Kidney epithelial cell (primary cell): ENCODE measurements around the gene RTN4. TPM values are rescaled to one million over a fixed set of nuclear protein-coding genes. Genes with fewer than 3 reads are reported as not detected.
"Not testable (repeated sequence)": the region's sequence is repeated elsewhere in the genome, so short reads cannot be mapped to it uniquely, and the experiment has no call there.

Source experiments
- DNase-seq: peaks from one replicate; pipeline ENCODE4 v3.0.0-alpha.2; 2010; ENCODE audit warnings: low read depth
- H3K27me3 ChIP-seq: 2 replicates; pipeline ENCODE4 v1.6.0; 2011; ENCODE audit warnings: low read length; ENCODE audit not compliant: control insufficient read depth, insufficient read depth
- H3K36me3 ChIP-seq: 2 replicates; pipeline ENCODE4 v1.5.1; 2011; ENCODE audit warnings: low read length; ENCODE audit not compliant: control insufficient read depth, insufficient read depth
- H3K4me3 ChIP-seq: 2 replicates; pipeline ENCODE4 v1.5.1; 2011; ENCODE audit warnings: low read depth, mild to moderate bottlenecking, control low read depth, low read length
- CTCF ChIP-seq: IDR thresholded peaks from 2 replicates; pipeline ENCODE4 v1.5.1; 2011; ENCODE audit warnings: mild to moderate bottlenecking, moderate library complexity, low read length, control low read depth, inconsistent platforms; ENCODE audit not compliant: insufficient read depth, poor library complexity, severe bottlenecking
- total RNA-seq: library from RNA; depleted of rRNA; stranded (reverse); fragments of >200 nt; gene quantifications from 2 replicates; pipeline ENCODE4 v1.2.3, GENCODE V29; 2015

RTN4 gene
- total RNA-seq, 1 donor from 2014 or later = 382 TPM

- no peak for DNase-seq
Observed at GRCh38 chr2:54997826-54998225, 52.4 kb downstream of the RTN4 start.

GRCh38 chr2:54995553-54995952 lies 54.7 kb downstream of the RTN4 start:
- no peak for DNase-seq
- no peak for TF ChIP-seq CTCF
- Histone ChIP-seq H3K27me3 (no peaks in the 10 kb centered on the region), H3K4me3 (no peak overlapping the region), H3K36me3 (no peaks in the 10 kb centered on the region)

More at GRCh38 chr2:54997826-54998225, 52.4 kb downstream of the RTN4 start:
- Histone ChIP-seq H3K27me3 (no peaks in the 10 kb centered on the region), H3K36me3 (no peaks in the 10 kb centered on the region), H3K4me3 (no peak overlapping the region)
- no peak for TF ChIP-seq CTCF

GRCh38 chr2:54990694-54991093 lies 59.6 kb downstream of the RTN4 start:
- not testable (repeated sequence) for H3K36me3 ChIP-seq, H3K4me3 ChIP-seq, H3K27me3 ChIP-seq, DNase-seq

- DNase-seq = no peak
- H3K4me3 ChIP-seq = no peak overlapping the region
- no peaks in the 10 kb centered on the region for H3K27me3 ChIP-seq
- TF ChIP-seq CTCF = no peak
- no peaks in the 10 kb centered on the region for H3K36me3 ChIP-seq
Observed at GRCh38 chr2:54988612-54989011, 61.6 kb downstream of the RTN4 start.

GRCh38 chr2:54986264-54986663 lies 64.0 kb downstream of the RTN4 start:
- Histone ChIP-seq H3K4me3 (no peak overlapping the region), H3K27me3 (no peaks in the 10 kb centered on the region), H3K36me3 (no peaks in the 10 kb centered on the region)
- no peak for DNase-seq
- no peak for TF ChIP-seq CTCF

GRCh38 chr2:54984476-54984875 lies 65.8 kb downstream of the RTN4 start:
- no peak overlapping the region for H3K4me3 ChIP-seq
- TF ChIP-seq CTCF = no peak
- H3K27me3 ChIP-seq = no peaks in the 10 kb centered on the region
- no peak for DNase-seq
- H3K36me3 ChIP-seq = no peaks in the 10 kb centered on the region
